ENCODE data around the gene ZNF672.
A peak's percentile ranks its signal among the peaks of the same experiment; 100 is the strongest.
"Not testable (repeated sequence)": the region's sequence is repeated elsewhere in the genome, so short reads cannot be mapped to it uniquely, and the experiment has no call there.

Gene ZNF672

DNA sequence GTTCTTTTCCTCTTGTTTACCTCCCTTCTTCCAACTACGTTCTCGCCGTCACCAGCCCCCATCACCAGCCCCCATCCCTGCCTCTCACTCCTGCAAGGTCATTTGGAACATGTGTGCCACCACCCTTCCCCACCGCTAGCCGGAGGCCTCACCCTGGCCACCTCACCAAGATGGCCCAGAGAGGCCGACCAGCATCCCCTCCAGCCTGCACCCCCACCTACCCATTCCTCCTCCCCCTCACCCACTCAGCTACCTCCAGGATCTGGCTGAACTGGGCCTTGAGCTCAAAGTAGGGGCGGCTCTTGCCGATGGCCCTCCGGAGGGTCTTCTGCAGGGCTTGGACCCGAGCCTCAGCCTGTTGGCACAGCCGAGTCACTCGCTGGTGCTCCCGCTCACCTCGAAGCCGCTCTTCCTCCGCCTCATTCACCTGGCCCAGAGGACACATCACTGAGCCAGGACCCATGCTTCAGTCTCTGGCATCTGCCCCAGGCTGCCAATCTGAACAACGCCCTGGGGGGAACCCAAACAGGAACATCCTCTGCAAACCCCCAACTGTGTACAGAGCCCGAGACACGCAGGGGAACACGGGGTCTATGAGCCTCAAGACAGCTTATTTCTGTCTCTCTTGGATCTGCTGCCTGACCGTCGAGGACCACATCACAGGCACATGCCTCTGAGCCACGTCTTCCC, 25.1 kb upstream of the ZNF672 start:
- DNase-seq (ENCODE audit: low read depth), result no peak

DNA sequence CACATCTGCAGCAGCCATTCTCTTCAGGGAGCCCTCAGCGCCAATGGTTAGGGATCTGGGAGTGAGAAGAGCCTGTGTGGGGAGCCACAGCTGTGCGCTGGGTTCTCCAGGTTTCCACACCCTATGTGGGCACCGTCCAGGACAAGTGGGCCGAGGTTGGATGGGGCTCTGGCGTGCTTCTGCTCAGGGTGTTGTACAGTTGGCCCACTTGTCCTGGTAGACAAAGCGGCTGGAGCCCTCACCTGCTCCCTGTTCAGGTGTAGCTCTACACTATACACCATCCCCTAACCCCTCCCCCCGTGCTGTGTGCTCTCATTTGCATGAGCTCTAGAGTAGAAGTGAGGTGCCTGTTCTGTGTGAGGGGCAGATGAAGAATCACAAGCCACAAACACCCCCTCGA, 24.5 kb upstream of the ZNF672 start:
- no peak for DNase-seq (ENCODE audit: low read depth)

GRCh38 chr1:248814351-248814750, 23.7 kb upstream of the ZNF672 start:
- no peak for DNase-seq (ENCODE audit: low read depth)

DNA sequence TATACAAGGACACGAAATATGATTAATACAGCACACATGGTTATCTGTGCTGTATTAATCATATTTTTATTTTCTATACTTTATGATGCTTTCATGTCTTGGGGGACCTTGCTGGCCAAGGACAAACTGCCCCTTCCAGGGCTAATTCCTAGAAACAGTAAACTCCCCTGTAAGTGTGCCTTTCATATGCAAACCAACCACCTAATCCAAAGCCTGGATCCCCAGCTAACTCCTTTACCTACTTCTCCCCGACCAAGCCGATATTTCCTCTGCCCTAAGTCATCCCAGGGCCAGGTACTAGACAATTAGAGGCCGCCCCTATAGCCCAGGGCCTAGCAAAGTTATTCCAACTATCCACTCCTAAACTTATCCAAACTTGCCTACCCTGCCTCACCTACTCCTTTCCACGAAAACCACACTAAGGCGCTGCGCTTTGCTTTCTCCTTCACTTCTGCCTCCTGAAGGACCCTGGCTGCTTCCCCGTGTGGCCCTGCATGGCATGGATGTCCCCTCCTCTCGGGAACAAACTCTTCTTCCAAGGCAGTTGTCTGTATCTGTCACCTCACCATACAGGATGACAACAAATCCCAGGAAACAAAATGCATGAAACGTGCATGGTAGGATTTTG, 22.5 kb upstream of the ZNF672 start:
- no peak for DNase-seq (ENCODE audit: low read depth)

- no peak for DNase-seq (ENCODE audit: low read depth)
Observed at GRCh38 chr1:248816042-248816851, 21.8 kb upstream of the ZNF672 start.

DNA sequence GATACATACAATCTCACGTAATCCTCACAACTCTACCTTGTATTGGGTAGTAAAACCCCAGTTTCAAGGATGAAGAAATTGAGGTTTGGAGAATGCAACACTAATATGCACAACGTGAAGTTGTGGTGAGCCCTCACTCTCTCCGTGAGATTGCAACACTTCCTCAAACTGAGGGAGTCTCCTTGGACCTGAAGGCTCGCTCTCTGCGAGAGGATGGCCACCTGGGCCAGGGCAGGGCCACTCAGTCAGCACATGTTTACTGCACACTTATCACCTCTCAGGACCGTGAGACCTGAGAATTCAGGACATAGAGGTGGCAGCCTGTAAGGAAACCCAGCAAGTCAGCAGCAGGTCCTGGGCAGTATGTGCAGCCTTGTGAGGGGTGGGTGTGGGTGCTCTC, 21.0 kb upstream of the ZNF672 start:
- DNase-seq (ENCODE audit: low read depth), result no peak

GRCh38 chr1:248818505-248819374, 19.3 kb upstream of the ZNF672 start:
- DNase-seq (ENCODE audit: low read depth), result no peak

- DNase-seq (ENCODE audit: low read depth), result no peak
Observed at GRCh38 chr1:248820041-248820585, 17.9 kb upstream of the ZNF672 start.

DNA sequence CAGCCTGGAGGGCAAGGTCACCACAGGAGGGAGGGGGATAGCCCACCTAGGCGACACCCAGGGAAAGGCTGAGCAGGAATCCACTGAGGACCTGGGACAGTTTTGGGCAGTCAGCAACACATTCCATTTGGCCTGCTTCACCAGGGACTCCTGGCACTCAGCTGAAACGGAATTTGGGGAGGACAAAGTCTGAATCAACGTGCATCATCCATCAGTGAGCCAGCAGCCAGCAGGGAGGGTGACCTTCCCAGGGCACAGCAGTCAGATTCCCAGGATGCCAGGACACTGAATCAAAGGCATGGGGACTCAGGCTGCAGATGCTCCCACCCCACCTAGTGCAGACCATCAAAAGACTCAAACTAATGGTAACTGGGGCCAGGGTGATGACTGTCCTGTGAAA, 16.9 kb upstream of the ZNF672 start:
- peak; percentile 86 for DNase-seq (ENCODE audit: low read depth)

DNA sequence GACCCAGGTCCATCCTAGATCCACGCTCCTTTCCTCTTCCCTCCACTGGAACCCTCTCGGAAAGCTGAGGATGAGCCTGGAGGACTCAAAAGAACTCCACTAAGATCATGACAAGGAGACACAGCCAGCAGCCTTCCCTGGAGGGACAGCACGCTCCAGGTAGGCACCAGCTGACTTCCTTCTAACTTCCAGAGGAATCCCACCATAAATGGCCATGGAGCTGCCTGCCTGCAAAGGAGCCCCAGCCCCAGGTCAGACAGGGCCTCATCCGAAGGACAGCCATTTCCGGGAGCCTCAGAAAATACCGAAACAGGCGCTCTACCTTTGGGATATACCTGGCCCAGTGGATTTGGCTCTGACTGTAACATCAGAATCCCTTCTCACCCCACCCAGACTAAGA, 16.4 kb upstream of the ZNF672 start:
- DNase-seq (ENCODE audit: low read depth), result no peak

DNA sequence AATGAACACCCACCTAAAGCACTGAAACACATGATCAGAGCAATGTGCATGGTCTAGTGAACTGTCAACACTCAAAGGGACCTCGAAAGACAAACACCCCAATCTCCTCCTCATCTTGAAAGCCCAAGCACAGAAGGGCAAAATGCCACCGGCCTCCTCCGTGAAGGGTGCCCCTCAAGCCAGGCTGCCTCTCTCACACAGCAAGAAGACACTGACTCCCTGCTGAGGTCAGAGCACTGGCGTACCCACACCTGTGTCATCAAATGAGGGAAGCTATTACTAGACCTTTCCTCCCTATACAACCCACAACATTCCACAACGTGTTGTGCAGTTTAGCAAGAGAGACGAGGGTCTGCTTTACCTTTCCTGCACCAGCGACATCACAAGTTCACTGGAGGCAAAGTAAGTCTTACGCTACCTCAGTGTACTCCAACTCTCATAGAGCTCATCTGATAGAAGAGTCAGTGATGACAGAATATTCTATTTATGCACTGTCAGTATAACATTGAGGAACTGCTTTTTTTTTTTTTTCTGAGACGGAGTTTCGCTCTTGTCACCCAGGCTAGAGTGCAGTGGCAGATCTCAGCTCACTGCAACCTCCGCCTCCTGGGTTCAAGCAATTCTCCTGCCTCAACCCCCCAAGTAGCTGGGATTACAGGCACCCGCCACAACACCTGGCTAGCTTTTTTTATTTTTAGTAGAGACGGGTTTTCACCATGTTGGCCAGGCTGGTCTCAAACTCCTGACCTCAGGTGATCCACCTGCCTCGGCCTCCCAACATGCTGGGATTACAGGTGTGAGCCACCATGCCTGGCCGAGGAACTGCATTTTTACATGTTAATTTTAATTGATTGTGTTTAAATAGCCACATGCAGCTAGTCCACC, 15.6 kb upstream of the ZNF672 start:
- DNase-seq (ENCODE audit: low read depth), result no peak

DNA sequence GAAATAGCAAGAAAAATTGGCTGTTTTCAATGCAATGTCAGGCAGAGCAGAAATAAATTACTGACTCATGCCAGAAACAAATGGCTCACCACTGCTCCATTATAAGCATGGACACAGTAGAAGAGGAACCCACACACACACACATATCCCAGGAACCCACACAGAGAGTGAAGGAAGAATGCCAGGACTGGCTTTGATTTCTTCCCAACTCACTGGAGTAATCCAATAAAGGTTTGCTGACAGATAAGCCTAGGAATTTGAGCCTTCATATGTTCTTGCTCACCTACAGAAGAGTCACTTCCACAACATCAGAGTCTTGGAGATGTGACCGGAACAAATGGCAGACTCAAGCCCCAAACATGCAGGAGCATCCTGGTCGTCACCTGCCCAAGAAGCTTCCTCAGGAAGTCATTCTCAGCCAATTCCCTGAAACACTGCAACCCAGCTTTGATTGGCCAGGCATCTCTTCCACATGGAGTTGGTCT, 14.5 kb upstream of the ZNF672 start:
- DNase-seq (ENCODE audit: low read depth), result peak; percentile 95

- DNase-seq (ENCODE audit: low read depth), result no peak
Observed at GRCh38 chr1:248824301-248824700, 13.7 kb upstream of the ZNF672 start.

- no peak for DNase-seq (ENCODE audit: low read depth)
Observed at GRCh38 chr1:248824701-248825100, 13.3 kb upstream of the ZNF672 start.

GRCh38 chr1:248825136-248825535, 12.9 kb upstream of the ZNF672 start:
- no peak for DNase-seq (ENCODE audit: low read depth)

GRCh38 chr1:248825573-248825908, 12.5 kb upstream of the ZNF672 start:
- DNase-seq (ENCODE audit: low read depth), result no peak

DNA sequence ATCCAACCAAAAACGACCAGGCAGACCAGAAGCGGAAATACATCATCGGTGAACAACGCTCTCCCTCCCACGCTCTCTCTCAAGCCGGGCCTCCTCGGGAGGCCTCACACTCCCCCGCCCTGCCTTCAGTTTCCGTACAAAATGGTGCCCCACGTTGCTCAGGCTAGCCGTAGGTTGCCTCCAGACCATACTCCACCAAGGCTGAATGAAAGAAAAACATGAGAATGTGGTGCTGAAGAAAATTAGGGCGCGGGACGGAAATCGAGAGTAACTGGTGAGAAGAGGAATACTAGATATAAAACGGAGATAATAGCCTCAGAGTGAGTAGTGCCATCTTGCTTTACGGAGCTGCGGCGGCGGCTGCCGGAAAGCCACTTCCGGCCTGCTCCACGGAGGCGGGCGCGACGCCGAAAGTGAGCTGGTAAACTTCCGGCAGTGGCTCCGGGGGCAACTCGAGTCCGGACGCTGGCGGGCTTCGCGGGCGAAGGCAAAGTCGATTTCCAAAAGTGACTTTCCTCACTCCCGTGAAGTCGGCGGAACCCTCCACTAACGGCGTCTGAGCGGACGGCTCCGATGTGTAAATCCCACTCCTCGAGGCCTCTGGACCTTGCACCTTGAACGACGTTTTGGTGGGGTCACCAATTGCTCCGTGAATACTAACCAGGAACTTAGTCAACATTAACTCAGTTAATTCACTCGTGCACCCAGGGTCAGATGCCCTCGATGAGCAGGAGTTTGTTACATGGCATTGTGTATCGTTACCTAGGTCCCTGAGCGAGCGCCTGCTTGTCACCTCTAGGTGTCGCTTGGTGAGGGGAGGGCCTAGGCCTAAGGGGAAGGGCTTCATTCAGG, 11.9 kb upstream of the ZNF672 start, which contains the start of gene SH3BP5L:
TSS of gene SH3BP5L (minus strand) at position 7 of the 852 bp plus-strand sequence. CDS start 980 bp downstream, outside the sequence.
- peak; percentile 92 for DNase-seq (ENCODE audit: low read depth)

DNA sequence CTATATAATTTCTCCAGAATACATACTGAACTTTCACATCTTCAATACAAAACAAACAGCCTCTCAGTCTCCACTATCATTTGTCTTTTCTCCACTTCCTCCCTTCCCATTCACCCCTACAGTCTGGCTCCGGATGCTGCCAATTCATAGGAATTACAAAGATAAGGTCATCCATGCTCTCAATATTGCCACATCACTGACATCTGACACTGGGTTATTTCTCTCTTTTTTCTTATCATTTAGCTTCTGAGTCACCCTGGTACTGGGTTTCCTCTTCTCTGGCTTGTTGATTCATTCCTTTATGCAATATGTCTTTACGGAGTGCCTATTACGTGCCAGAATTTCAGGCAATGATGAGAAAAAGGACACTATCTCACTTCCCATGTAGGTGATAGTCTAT, 9.2 kb upstream of the ZNF672 start:
- DNase-seq (ENCODE audit: low read depth), result peak; percentile 37

GRCh38 chr1:248830718-248831017, 7.4 kb upstream of the ZNF672 start:
- not testable (repeated sequence) for DNase-seq (ENCODE audit: low read depth)

- DNase-seq (ENCODE audit: low read depth), result no peak
Observed at GRCh38 chr1:248831842-248832241, 6.2 kb upstream of the ZNF672 start.
